ENCODE data around the gene INTS3. TPM values are rescaled to one million over a fixed set of nuclear protein-coding genes. Genes with fewer than 3 reads are reported as not detected.

The INTS3 gene
- total RNA-seq, 1 donor from 2014 or later: 88.6 TPM

DNA sequence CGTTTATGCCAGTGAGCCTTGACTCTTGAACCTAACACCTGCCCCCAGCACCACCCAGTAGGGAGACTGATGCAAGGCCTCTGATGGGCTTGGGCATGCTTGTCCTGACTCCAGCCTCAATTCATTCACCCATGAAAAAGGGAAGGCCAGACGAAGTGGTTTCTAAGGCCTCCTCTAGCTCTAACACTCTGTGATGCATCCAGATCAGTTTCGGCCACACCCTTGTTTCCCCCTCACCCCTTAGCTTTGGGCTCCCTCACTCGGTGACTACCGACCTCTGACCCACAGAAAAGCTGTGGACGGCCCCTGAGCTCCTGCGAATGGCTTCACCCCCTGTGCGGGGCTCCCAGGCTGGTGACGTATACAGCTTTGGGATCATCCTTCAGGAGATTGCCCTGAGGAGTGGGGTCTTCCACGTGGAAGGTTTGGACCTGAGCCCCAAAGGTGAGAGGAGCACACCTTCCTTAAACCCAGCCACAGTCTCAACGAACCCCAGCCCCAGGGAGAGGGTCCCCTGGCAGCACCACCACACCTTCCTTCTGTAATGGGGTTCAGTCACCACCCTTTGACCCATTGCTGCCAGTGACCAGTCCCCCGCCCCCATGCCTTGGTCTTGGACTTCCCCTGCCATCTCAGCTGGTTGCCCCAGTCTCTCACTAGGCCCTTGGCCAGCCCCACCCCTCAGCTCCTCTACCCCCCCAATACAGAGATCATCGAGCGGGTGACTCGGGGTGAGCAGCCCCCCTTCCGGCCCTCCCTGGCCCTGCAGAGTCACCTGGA lies 40.3 kb upstream of the INTS3 start:
- TF ChIP-seq, protein P1, sequence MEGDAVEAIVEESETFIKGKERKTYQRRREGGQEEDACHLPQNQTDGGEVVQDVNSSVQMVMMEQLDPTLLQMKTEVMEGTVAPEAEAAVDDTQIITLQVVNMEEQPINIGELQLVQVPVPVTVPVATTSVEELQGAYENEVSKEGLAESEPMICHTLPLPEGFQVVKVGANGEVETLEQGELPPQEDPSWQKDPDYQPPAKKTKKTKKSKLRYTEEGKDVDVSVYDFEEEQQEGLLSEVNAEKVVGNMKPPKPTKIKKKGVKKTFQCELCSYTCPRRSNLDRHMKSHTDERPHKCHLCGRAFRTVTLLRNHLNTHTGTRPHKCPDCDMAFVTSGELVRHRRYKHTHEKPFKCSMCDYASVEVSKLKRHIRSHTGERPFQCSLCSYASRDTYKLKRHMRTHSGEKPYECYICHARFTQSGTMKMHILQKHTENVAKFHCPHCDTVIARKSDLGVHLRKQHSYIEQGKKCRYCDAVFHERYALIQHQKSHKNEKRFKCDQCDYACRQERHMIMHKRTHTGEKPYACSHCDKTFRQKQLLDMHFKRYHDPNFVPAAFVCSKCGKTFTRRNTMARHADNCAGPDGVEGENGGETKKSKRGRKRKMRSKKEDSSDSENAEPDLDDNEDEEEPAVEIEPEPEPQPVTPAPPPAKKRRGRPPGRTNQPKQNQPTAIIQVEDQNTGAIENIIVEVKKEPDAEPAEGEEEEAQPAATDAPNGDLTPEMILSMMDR (IDR thresholded peaks at IDR 0.05): no peak
- H3K4me3 Mint-ChIP-seq: no peak overlapping the region
- ATAC-seq (ENCODE audit: low read depth): no peak
- no peak overlapping the region for H3K27ac Mint-ChIP-seq
- POLR2A ChIA-PET: interaction anchor here (0.8 kb wide), 1 partner anchor 40 kb away, joined by 3 read pairs; the partner anchor contains the start of gene INTS3
- H3K4me1 Mint-ChIP-seq: peaks cover 7% of the 10 kb centered on the region
- CTCF ChIA-PET: no interaction called here
- DNase-seq: no peak
- H3K9me3 Mint-ChIP-seq: no peaks in the 10 kb centered on the region
- H3K27me3 Mint-ChIP-seq: peaks cover 19% of the 10 kb centered on the region
- intact Hi-C loops (cut with micrococcal nuclease): no loop called here
- no peaks in the 10 kb centered on the region for H3K36me3 Mint-ChIP-seq (ENCODE audit: low read depth)

DNA sequence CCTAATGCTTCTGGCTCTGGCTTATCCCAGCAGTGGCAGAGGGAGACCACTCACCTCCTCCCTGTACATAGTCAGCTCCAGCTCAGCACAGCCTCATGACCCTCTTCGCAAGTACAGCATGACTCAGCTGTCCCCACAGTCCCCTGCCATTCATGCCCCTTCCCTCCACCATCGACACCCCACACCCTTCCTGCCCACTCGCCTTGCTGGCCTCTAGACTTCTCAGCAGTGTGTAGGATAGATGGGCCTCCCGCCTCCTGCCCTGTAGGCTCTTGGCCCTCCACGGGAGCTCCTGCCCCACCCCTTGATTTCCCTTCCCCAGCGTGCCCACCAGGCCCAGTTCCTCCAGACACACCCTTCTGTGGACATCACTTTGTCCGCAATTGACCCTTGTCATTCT lies 39.6 kb upstream of the INTS3 start:
- ATAC-seq (ENCODE audit: low read depth): no peak
- intact Hi-C loops (cut with micrococcal nuclease): no loop called here
- Mint-ChIP-seq H3K4me1 (peaks cover 7% of the 10 kb centered on the region), H3K9me3 (no peaks in the 10 kb centered on the region), H3K4me3 (no peak overlapping the region), H3K27me3 (peaks cover 19% of the 10 kb centered on the region), H3K27ac (no peak overlapping the region), H3K36me3 (ENCODE audit: low read depth) (no peaks in the 10 kb centered on the region)
- TF ChIP-seq, protein P1 (IDR thresholded peaks at IDR 0.05): no peak
- DNase-seq: no peak
- POLR2A ChIA-PET: no interaction called here
- CTCF ChIA-PET: no interaction called here

- no peaks in the 10 kb centered on the region for H3K36me3 Mint-ChIP-seq (ENCODE audit: low read depth)
- H3K4me3 Mint-ChIP-seq: no peak overlapping the region
- ChIA-PET POLR2A (no interaction called here), CTCF (no interaction called here)
- no peak overlapping the region for H3K27ac Mint-ChIP-seq
- TF ChIP-seq, protein P1 (IDR thresholded peaks at IDR 0.05): no peak
- H3K4me1 Mint-ChIP-seq: peaks cover 7% of the 10 kb centered on the region
- DNase-seq: no peak
- intact Hi-C loops (cut with micrococcal nuclease): no loop called here
- H3K27me3 Mint-ChIP-seq: peaks cover 17% of the 10 kb centered on the region
- H3K9me3 Mint-ChIP-seq: no peaks in the 10 kb centered on the region
- no peak for ATAC-seq (ENCODE audit: low read depth)
These were observed 39.0 kb upstream of the INTS3 start for GRCh38 chr1:153688736-153689328.

DNA sequence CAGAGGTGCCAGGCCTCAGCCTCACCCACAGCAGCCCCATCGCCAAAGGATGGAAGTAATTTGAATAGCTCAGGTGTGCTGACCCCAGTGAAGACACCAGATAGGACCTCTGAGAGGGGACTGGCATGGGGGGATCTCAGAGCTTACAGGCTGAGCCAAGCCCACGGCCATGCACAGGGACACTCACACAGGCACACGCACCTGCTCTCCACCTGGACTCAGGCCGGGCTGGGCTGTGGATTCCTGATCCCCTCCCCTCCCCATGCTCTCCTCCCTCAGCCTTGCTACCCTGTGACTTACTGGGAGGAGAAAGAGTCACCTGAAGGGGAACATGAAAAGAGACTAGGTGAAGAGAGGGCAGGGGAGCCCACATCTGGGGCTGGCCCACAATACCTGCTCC lies 34.4 kb upstream of the INTS3 start:
- Mint-ChIP-seq H3K27ac (no peak overlapping the region), H3K36me3 (ENCODE audit: low read depth) (no peaks in the 10 kb centered on the region), H3K4me1 (peaks cover 7% of the 10 kb centered on the region), H3K27me3 (peaks cover 2% of the 10 kb centered on the region), H3K9me3 (no peaks in the 10 kb centered on the region), H3K4me3 (no peak overlapping the region)
- POLR2A ChIA-PET: no interaction called here
- TF ChIP-seq, protein P1 (IDR thresholded peaks at IDR 0.05): no peak
- CTCF ChIA-PET: no interaction called here
- intact Hi-C loops (cut with micrococcal nuclease): no loop called here
- ATAC-seq (ENCODE audit: low read depth) (no peak), DNase-seq (no peak)

- POLR2A ChIA-PET: interaction anchor here (1.1 kb wide), 1 partner anchor 294 kb away, joined by 3 read pairs; the partner anchor contains the start of gene RPS27
- Mint-ChIP-seq H3K36me3 (ENCODE audit: low read depth) (no peaks in the 10 kb centered on the region), H3K9me3 (no peaks in the 10 kb centered on the region), H3K27ac (no peak overlapping the region), H3K27me3 (no peaks in the 10 kb centered on the region), H3K4me3 (no peak overlapping the region), H3K4me1 (peaks cover 4% of the 10 kb centered on the region)
- ATAC-seq (ENCODE audit: low read depth): no peak
- TF ChIP-seq, protein P1 (IDR thresholded peaks at IDR 0.05): no peak
- intact Hi-C loops (cut with micrococcal nuclease): no loop called here
- CTCF ChIA-PET: no interaction called here
- DNase-seq: no peak
These were observed 31.1 kb upstream of the INTS3 start for GRCh38 chr1:153696741-153697140.

Data from activated B cell treated with CpG ODN at 0.5 μM for 24 hours (primary cell).